ENCODE measurements around the gene CRYZ.

DNA sequence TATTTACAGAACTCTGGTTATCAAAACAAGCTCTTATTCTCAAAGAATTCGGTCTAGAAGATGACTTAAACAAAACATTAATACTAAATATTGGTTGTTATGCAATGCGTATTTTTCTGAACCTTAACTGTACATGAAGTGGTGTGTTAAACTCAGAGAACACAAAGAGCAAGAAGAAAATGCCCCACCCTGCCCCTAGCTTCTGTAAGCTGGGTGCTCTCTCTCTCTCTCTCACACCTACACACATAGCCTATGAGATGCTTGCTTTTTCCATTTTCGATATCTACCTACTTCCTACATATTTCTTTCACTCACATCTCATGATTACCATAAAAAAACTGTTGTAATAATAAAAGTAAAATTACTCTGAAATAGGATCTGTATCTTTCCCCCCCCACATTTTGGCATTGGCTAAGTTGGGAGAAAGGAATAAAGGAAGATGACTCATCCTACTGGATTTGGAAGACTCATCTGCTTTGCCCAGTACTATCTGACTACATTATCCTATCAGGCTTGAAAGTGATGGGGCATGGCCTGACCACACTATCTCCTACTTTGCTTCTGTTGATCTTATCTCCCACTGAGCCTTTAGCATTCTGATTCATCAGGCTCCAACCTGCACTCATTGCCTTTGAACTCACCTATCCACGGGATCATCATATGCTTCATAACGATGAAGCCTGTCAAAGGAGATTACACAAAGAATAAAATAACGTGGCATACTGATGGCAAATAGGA lies 2.9 kb downstream of the CRYZ start:
- no peak for TF ChIP-seq CTCF (IDR thresholded peaks at IDR 0.05)
- TF ChIP-seq POLR2A (IDR thresholded peaks at IDR 0.05): peak; percentile 77
